ENCODE results near the gene MED29.

The MED29 gene

DNA sequence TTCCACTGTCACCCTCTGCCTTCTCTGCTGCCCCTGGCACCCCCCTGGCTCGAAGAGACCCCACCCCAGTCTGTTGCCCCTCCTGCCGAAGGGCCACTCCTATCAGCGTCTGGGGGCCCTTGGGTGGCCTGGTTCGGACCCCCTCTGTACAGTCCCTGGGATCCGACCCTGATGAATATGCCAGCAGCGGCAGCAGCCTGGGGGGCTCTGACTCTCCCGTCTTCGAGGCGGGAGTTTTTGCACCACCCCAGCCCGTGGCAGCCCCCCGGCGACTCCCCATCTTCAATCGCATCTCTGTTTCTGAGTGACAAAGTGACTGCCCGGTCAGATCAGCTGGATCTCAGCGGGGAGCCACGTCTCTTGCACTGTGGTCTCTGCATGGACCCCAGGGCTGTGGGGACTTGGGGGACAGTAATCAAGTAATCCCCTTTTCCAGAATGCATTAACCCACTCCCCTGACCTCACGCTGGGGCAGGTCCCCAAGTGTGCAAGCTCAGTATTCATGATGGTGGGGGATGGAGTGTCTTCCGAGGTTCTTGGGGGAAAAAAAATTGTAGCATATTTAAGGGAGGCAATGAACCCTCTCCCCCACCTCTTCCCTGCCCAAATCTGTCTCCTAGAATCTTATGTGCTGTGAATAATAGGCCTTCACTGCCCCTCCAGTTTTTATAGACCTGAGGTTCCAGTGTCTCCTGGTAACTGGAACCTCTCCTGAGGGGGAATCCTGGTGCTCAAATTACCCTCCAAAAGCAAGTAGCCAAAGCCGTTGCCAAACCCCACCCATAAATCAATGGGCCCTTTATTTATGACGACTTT lies 17.4 kb downstream of the MED29 start:
- in situ Hi-C loops (cut with MboI; ENCODE audit: low sequenced_read_pairs) = no loop called here
- peak; percentile 16 to 41 for DNase-seq (ENCODE audit: low spot score in 2 of 2)
- H3K36me3 ChIP-seq (replicated peaks) = peaks cover 10% of the 10 kb centered on the region
- peaks cover 32% of the 10 kb centered on the region for H3K4me1 ChIP-seq
- peak overlapping the region; percentile 94 for H3K4me3 ChIP-seq
- no peaks in the 10 kb centered on the region for H3K9me3 ChIP-seq
- no peaks in the 10 kb centered on the region for H3K27me3 ChIP-seq (ENCODE audit: low read depth)

GRCh38 chr19:39409208-39410016 lies 18.2 kb downstream of the MED29 start:
- DNase-seq (ENCODE audit: low spot score in 2 of 2) = peak; percentile 11 to 68
- in situ Hi-C loops (cut with MboI; ENCODE audit: low sequenced_read_pairs) = loop anchor here (10.0 kb wide), 1 partner anchor 295 kb away; no protein-coding TSS in a partner anchor
- peak overlapping the region; percentile 50 for H3K4me3 ChIP-seq
- no peaks in the 10 kb centered on the region for H3K27me3 ChIP-seq (ENCODE audit: low read depth)
- no peaks in the 10 kb centered on the region for H3K9me3 ChIP-seq
- peaks cover 10% of the 10 kb centered on the region for H3K36me3 ChIP-seq (replicated peaks)
- peaks cover 30% of the 10 kb centered on the region for H3K4me1 ChIP-seq

DNA sequence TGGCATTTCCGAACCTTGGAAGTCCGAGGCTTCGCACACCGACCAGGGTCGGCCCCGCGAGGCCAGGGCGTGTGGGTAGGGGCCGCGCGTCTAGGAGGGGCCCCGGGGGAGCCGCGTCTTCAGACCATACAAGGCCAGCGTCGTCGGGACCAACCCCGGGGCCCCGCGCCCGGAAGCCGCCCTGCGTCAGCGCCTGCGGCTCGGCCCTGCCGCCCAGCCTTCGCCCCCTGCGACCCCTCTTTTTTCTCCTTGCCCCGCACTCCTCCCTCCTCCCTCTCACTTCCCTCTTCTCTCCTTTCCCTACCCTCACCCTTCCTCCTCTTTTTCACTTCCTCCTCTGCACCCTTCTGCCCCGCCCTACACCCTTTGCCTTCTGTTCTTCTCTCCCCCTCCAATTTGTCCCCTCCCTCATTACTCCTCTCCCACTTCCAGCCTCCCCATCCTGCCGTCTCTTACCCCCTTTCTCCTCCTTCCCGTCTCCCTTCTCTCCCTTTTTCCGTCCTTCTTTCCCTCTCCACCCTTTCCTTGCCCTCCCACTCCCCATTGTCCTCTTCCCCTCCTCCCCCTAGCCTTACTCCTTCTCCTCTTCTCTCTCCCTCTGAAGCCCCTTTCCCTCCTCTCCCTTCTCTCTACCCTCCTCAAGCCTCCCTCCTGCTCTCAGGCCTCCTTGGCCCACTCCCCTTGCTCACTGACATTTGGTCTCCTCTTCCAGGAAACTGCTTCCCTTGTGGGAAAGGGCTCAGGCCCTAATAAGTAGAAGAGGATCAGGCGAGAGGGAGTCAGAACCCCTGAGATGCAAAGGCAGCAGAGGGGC lies 19.0 kb downstream of the MED29 start:
- in situ Hi-C loops (cut with MboI; ENCODE audit: low sequenced_read_pairs) = loop anchor here (10.0 kb wide), 1 partner anchor 295 kb away; no protein-coding TSS in a partner anchor
- DNase-seq (ENCODE audit: low spot score in 2 of 2) = peak in 1 of 2 experiments; percentile 61

GRCh38 chr19:39410831-39411080 lies 19.6 kb downstream of the MED29 start:
- Histone ChIP-seq H3K27me3 (ENCODE audit: low read depth) (no peaks in the 10 kb centered on the region), H3K4me1 (peaks cover 32% of the 10 kb centered on the region), H3K36me3 (replicated peaks) (peaks cover 14% of the 10 kb centered on the region), H3K4me3 (no peak overlapping the region), H3K9me3 (no peaks in the 10 kb centered on the region)
- DNase-seq (ENCODE audit: low spot score in 2 of 2) = no peak
- in situ Hi-C loops (cut with MboI; ENCODE audit: low sequenced_read_pairs) = loop anchor here (10.0 kb wide), 1 partner anchor 296 kb away; no protein-coding TSS in a partner anchor

More for the DNA sequence above, 19.0 kb downstream of the MED29 start:
- H3K27me3 ChIP-seq (ENCODE audit: low read depth) = no peaks in the 10 kb centered on the region
- H3K4me3 ChIP-seq = peak overlapping the region; percentile 50
- H3K36me3 ChIP-seq (replicated peaks) = peaks cover 14% of the 10 kb centered on the region
- H3K4me1 ChIP-seq = peaks cover 32% of the 10 kb centered on the region
- H3K9me3 ChIP-seq = no peaks in the 10 kb centered on the region

GRCh38 chr19:39411081-39411831 lies 20.1 kb downstream of the MED29 start:
- peaks cover 32% of the 10 kb centered on the region for H3K4me1 ChIP-seq
- DNase-seq (ENCODE audit: low spot score in 2 of 2) = no peak
- peak overlapping the region; percentile 98 for H3K4me3 ChIP-seq
- H3K9me3 ChIP-seq = no peaks in the 10 kb centered on the region
- peaks cover 14% of the 10 kb centered on the region for H3K36me3 ChIP-seq (replicated peaks)
- in situ Hi-C loops (cut with MboI; ENCODE audit: low sequenced_read_pairs) = loop anchor here (10.0 kb wide), 1 partner anchor 296 kb away; no protein-coding TSS in a partner anchor
- no peaks in the 10 kb centered on the region for H3K27me3 ChIP-seq (ENCODE audit: low read depth)

GRCh38 chr19:39411832-39412099 lies 20.6 kb downstream of the MED29 start:
- DNase-seq (ENCODE audit: low spot score in 2 of 2) = peak; percentile 80 to 95
- Histone ChIP-seq H3K36me3 (replicated peaks) (peaks cover 16% of the 10 kb centered on the region), H3K4me3 (peak overlapping the region; percentile 98), H3K4me1 (peaks cover 32% of the 10 kb centered on the region), H3K27me3 (ENCODE audit: low read depth) (no peaks in the 10 kb centered on the region), H3K9me3 (no peaks in the 10 kb centered on the region)
- in situ Hi-C loops (cut with MboI; ENCODE audit: low sequenced_read_pairs) = loop anchor here (10.0 kb wide), 1 partner anchor 297 kb away; no protein-coding TSS in a partner anchor

- H3K9me3 ChIP-seq = no peaks in the 10 kb centered on the region
- in situ Hi-C loops (cut with MboI; ENCODE audit: low sequenced_read_pairs) = loop anchor here (10.0 kb wide), 1 partner anchor 297 kb away; no protein-coding TSS in a partner anchor
- H3K4me3 ChIP-seq = peak within 1 kb of the TSS; percentile 98
- peaks cover 32% of the 10 kb centered on the region for H3K4me1 ChIP-seq
- DNase-seq (ENCODE audit: low spot score in 2 of 2) = peak; percentile 98 to 99
- peaks cover 19% of the 10 kb centered on the region for H3K36me3 ChIP-seq (replicated peaks)
- no peaks in the 10 kb centered on the region for H3K27me3 ChIP-seq (ENCODE audit: low read depth)
These were observed 21.1 kb downstream of the MED29 start, which contains the start of gene PLEKHG2 for GRCh38 chr19:39412100-39412866. Gene PLEKHG2, plus strand, starts transcription at chr19:39412669. Its CDS starts 1,418 bp downstream, at chr19:39414087.

- no peak for DNase-seq (ENCODE audit: low spot score in 2 of 2)
- H3K4me1 ChIP-seq = peaks cover 29% of the 10 kb centered on the region
- H3K4me3 ChIP-seq = peak overlapping the region; percentile 98
- in situ Hi-C loops (cut with MboI; ENCODE audit: low sequenced_read_pairs) = loop anchor here (10.0 kb wide), 1 partner anchor 298 kb away; no protein-coding TSS in a partner anchor
- H3K36me3 ChIP-seq (replicated peaks) = peaks cover 19% of the 10 kb centered on the region
- H3K27me3 ChIP-seq (ENCODE audit: low read depth) = no peaks in the 10 kb centered on the region
- no peaks in the 10 kb centered on the region for H3K9me3 ChIP-seq
These were observed 21.7 kb downstream of the MED29 start for GRCh38 chr19:39412867-39413271.

- in situ Hi-C loops (cut with MboI; ENCODE audit: low sequenced_read_pairs) = loop anchor here (10.0 kb wide), 1 partner anchor 299 kb away; no protein-coding TSS in a partner anchor
- peaks cover 24% of the 10 kb centered on the region for H3K4me1 ChIP-seq
- no peaks in the 10 kb centered on the region for H3K27me3 ChIP-seq (ENCODE audit: low read depth)
- H3K36me3 ChIP-seq (replicated peaks) = peaks cover 14% of the 10 kb centered on the region
- no peaks in the 10 kb centered on the region for H3K9me3 ChIP-seq
- peak; percentile 62 to 87 for DNase-seq (ENCODE audit: low spot score in 2 of 2)
- H3K4me3 ChIP-seq = peak overlapping the region; percentile 98
These were observed 22.2 kb downstream of the MED29 start for GRCh38 chr19:39413272-39413910.

GRCh38 chr19:39413911-39414608 lies 22.9 kb downstream of the MED29 start:
- no peaks in the 10 kb centered on the region for H3K27me3 ChIP-seq (ENCODE audit: low read depth)
- in situ Hi-C loops (cut with MboI; ENCODE audit: low sequenced_read_pairs) = loop anchor here (10.0 kb wide), 1 partner anchor 299 kb away; no protein-coding TSS in a partner anchor
- peaks cover 18% of the 10 kb centered on the region for H3K36me3 ChIP-seq (replicated peaks)
- peak overlapping the region; percentile 98 for H3K4me3 ChIP-seq
- DNase-seq (ENCODE audit: low spot score in 2 of 2) = peak in 1 of 2 experiments; percentile 60
- peaks cover 18% of the 10 kb centered on the region for H3K4me1 ChIP-seq
- H3K9me3 ChIP-seq = no peaks in the 10 kb centered on the region
